B cell (primary cell): ENCODE measurements around the gene CFAP68.

ENCODE experiments used
- EZH2 ChIP-seq: IDR thresholded peaks from 2 replicates; pipeline ENCODE4 v1.6.1; 2012; ENCODE audit warnings: borderline replicate concordance, low read depth, mild to moderate bottlenecking, moderate library complexity, low read length; ENCODE audit not compliant: insufficient read depth, poor library complexity, severe bottlenecking
- TF ChIP-seq, protein P1 (sequence below): fragments of 200-600 bp; IDR thresholded peaks from one replicate; pipeline ENCODE4 v1.8.0; 2022; ENCODE audit warnings: antibody characterized with exemption, mild to moderate bottlenecking

DNA sequence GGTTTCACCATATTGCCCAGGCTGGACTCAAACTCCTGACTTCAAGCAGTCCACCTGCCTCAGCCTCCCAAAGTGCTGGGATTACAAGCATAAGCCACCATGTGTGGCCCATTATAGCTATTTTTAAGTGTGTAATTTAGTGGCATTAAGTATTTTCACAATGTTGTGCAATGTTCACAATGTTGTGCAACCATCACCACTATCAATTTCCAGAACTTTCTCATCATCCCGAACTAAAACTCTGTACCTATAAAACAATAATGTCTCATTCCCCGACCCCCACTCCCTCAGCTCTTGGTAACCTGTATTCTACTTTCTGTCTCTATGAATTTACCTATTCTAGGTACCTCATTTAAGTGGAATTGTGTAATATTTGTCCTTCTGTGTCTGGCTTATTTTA, 7.5 kb downstream of the CFAP68 start:
- TF ChIP-seq, protein P1, sequence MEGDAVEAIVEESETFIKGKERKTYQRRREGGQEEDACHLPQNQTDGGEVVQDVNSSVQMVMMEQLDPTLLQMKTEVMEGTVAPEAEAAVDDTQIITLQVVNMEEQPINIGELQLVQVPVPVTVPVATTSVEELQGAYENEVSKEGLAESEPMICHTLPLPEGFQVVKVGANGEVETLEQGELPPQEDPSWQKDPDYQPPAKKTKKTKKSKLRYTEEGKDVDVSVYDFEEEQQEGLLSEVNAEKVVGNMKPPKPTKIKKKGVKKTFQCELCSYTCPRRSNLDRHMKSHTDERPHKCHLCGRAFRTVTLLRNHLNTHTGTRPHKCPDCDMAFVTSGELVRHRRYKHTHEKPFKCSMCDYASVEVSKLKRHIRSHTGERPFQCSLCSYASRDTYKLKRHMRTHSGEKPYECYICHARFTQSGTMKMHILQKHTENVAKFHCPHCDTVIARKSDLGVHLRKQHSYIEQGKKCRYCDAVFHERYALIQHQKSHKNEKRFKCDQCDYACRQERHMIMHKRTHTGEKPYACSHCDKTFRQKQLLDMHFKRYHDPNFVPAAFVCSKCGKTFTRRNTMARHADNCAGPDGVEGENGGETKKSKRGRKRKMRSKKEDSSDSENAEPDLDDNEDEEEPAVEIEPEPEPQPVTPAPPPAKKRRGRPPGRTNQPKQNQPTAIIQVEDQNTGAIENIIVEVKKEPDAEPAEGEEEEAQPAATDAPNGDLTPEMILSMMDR = no peak
- no peak for TF ChIP-seq EZH2
